HUES48 (cell line): ENCODE measurements around the gene PON2.
A peak's percentile ranks its signal among the peaks of the same experiment; 100 is the strongest.

Experiments used
- H3K27ac ChIP-seq: one replicate; pipeline ENCODE4 v1.7.0; 2013; ENCODE audit warnings: low read depth, low read length, inconsistent platforms
- H3K27me3 ChIP-seq: 2 replicates; pipeline ENCODE4 v1.6.1; 2013; ENCODE audit warnings: mild to moderate bottlenecking, low read length; ENCODE audit not compliant: control insufficient read depth, insufficient read depth
- H3K36me3 ChIP-seq: 2 replicates; pipeline ENCODE4 v1.6.1; 2013; ENCODE audit warnings: low read length; ENCODE audit not compliant: control insufficient read depth, insufficient read depth
- H3K4me1 ChIP-seq: 2 replicates; pipeline ENCODE4 v1.6.1; 2013; ENCODE audit warnings: mild to moderate bottlenecking, low read length; ENCODE audit not compliant: control insufficient read depth, insufficient read depth
- H3K4me3 ChIP-seq: 2 replicates; pipeline ENCODE4 v1.5.1; 2013; ENCODE audit warnings: mild to moderate bottlenecking, low read depth, low read length
- H3K9ac ChIP-seq: 2 replicates; pipeline ENCODE4 v1.6.1; 2013; ENCODE audit warnings: mild to moderate bottlenecking, low read depth, low read length, moderate library complexity
- H3K9me3 ChIP-seq: 2 replicates; pipeline ENCODE4 v1.6.1; 2013; ENCODE audit warnings: low read length; ENCODE audit not compliant: control insufficient read depth, insufficient read depth

PON2 gene

DNA sequence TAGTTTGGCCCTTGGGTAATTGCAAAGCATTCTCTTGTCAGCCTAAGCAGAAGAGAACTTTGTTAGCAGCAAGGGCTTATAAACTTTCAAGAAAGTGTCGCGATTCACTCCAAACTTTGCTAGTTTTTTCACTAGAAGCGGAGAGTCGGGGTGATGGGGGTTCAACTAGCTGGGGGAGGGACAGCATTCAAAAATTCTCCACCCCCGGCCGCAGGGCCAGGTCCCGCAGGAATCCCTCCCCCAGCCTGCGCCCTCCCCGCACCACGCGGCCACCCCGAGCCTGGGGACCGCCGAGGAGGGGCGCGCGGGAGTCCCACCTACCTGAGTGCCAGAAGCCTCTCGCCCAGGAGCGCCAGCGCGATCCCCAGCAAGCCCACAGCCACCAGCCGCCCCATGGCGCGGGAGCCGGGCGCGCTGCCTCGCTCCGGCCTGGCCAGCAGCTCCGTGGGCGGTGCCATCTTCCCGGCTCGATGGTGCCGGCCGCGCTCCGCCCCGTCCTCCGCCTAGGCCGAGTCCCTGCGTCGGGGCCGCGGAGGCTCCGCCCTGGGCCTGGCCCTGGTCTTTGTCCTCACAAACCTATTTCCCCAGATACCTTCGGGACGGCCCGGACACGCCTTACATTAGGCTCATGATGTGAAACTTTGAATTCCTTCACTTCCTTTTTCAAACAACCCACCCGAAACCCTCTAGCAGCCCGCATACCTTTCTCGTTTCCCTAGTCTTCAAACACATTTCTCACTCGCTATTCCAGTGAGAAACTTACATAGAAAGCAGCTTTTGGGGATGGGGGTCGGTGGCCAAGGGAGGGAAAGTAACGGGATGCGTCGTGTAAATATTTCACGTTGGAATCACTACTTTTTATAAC is at the start of gene PON2:
Gene PON2 (minus strand): TSS at position 472 of the 865 bp plus-strand sequence. CDS start 77 bp downstream, at position 395.
- H3K36me3 ChIP-seq = no peaks in the 10 kb centered on the region; the same call in 1 of the 2 replicates
- no peaks in the 10 kb centered on the region for H3K9me3 ChIP-seq
- H3K27ac ChIP-seq = peak within 1 kb of the TSS; percentile 89
- H3K4me3 ChIP-seq = peak within 1 kb of the TSS; percentile 76
- H3K27me3 ChIP-seq = no peaks in the 10 kb centered on the region
- peak within 1 kb of the TSS; percentile 89 for H3K9ac ChIP-seq
- no peaks in the 10 kb centered on the region for H3K4me1 ChIP-seq

DNA sequence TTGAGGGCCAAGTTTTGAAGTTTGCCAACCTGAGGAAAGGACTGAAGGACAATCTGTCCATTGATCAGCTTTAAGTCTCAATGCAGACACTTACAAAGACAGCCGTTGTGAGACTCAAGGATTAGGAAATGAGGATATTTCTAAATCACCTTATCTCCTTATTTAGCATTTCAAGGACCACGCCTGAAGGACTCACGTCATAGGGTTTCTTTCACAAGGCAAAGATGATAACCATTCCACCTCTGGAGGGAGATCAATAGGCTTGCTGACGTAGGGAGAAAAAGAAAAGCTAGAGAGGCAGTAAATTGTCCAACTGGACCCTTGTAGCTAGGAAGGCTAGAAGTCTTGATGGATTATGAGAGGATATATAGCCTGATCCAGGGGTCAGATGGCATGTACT is 47.6 kb upstream of the PON2 start:
- no peak overlapping the region for H3K4me3 ChIP-seq
- no peak overlapping the region for H3K9ac ChIP-seq
- no peak overlapping the region for H3K27ac ChIP-seq
- H3K9me3 ChIP-seq = no peaks in the 10 kb centered on the region
- no peaks in the 10 kb centered on the region; the same call in 1 of the 2 replicates for H3K27me3 ChIP-seq
- no peaks in the 10 kb centered on the region for H3K36me3 ChIP-seq
- peaks cover 11% of the 10 kb centered on the region for H3K4me1 ChIP-seq

DNA sequence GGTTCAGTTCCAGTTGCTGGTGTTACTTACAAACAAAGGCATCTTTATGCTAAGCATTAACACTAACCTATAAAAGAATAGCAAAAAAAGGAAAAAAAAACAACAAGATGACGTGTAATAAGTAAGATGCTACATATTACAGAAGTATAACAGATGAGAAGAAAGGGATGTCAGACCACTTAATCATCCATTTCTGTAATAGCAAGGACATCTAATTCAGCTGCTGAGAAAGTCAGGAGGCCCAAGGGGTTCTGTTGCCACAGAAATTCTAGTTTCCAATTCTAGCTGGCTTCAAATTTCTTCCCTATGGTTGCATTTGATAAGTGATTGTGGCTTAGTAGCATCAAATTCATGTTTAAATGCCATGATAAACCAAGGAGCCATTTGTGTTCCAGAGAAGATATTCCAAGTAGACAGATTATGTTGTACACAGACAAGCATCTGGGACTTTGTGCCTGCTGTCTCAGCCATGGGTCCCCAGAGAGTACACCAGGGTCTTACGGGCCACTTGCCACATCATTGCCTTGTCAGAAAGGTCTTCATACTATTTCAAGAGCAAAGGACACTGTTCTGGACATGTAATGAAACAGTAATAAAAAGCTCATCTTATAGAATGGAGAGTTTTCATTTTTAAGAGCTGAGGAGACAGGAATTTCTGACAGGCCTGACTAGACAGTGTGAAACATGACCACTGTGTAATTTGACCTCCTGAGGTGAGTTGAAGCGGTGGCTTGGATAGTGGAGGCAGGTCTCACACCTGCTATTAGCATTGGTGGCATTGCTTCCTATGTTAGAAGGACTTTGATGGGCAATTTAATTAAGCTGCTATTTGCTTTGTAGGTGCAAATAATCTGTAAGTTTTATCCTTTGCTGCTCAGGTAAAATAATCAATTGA is 46.7 kb upstream of the PON2 start:
- no peaks in the 10 kb centered on the region for H3K27me3 ChIP-seq
- H3K36me3 ChIP-seq = no peaks in the 10 kb centered on the region
- no peaks in the 10 kb centered on the region for H3K9me3 ChIP-seq
- peaks cover 15% of the 10 kb centered on the region for H3K4me1 ChIP-seq
- H3K27ac ChIP-seq = no peak overlapping the region
- no peak overlapping the region for H3K9ac ChIP-seq
- H3K4me3 ChIP-seq = no peak overlapping the region

- no peaks in the 10 kb centered on the region for H3K27me3 ChIP-seq
- no peak overlapping the region for H3K9ac ChIP-seq
- peaks cover 12% of the 10 kb centered on the region; the same call in 1 of the 2 replicates for H3K4me1 ChIP-seq
- no peaks in the 10 kb centered on the region for H3K36me3 ChIP-seq
- H3K9me3 ChIP-seq = no peaks in the 10 kb centered on the region
- no peak overlapping the region for H3K27ac ChIP-seq
- H3K4me3 ChIP-seq = no peak overlapping the region
These were observed 45.3 kb upstream of the PON2 start for GRCh38 chr7:95479992-95480624.

DNA sequence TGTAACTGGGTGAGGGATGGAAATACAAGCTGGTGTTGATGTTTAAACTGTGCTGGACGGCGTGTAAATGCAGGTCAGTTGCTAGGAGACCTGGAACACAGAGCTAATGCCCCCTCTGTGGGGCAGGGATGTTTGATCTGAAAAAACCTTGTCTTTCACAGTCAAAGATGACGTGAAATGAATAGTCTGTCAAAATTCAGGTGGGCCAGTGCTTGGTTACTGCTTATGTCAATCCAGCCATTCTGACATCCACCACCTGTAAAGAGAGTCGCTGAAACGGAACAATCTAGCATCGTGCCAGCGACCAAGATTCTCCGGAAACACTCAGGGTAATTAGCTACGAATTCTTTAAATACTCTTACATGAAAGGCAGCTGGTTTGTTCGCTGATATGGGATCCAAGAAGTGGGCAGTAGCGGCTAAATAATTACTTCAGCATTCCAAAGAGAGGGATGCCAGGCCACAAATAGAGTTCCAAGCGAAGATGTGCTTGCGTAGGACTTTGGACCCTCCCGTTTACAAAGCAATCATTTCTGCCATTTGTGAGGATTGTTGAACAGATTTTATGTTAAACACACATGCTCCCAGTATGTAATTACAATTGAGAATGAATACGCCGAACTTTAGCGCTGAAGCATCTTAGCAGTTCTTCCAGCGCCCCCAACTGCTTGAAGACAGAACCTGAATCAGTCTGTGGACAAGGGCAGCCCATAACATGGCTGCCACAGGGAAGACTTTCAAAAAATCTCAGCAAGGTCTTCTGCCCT is 43.6 kb upstream of the PON2 start:
- no peaks in the 10 kb centered on the region for H3K36me3 ChIP-seq
- no peaks in the 10 kb centered on the region for H3K27me3 ChIP-seq
- peaks cover 7% of the 10 kb centered on the region; the same call in 1 of the 2 replicates for H3K4me1 ChIP-seq
- no peaks in the 10 kb centered on the region for H3K9me3 ChIP-seq
- H3K27ac ChIP-seq = no peak overlapping the region
- no peak overlapping the region for H3K9ac ChIP-seq
- H3K4me3 ChIP-seq = no peak overlapping the region

DNA sequence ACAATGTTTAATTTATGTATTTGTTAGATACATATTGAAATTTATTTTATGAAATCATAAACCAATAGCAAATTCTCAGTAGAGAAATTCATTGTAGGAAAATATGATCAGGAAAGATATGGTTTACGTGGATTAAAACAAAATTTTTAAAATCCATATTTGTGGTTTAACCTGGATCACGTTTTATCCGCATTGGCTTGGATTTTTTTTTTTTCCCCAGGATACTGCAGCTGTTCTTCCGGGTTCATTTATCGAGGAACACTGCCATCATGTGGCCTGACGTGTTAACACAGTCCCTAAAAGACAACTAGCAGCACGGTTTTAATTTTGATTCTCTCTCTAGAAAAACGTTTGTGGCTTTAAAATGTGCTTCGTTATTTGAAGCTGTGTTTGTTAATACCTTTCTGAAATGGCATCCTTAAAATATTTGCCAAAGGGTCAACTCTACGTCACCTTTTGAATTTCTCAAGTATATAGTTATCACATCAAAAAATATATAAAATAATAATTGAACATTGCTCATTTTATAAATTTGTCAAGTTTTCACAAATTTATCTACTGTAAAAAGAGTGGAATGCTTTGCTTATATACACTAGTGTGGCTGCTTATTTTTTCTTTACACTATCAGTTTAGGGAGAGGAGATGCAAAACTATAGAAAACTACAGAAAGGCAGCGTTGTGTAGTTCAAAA is 42.2 kb upstream of the PON2 start:
- Histone ChIP-seq H3K9me3 (no peaks in the 10 kb centered on the region), H3K4me1 (peaks cover 20% of the 10 kb centered on the region), H3K27me3 (no peaks in the 10 kb centered on the region), H3K9ac (no peak overlapping the region), H3K36me3 (no peaks in the 10 kb centered on the region), H3K27ac (no peak overlapping the region), H3K4me3 (no peak overlapping the region)

DNA sequence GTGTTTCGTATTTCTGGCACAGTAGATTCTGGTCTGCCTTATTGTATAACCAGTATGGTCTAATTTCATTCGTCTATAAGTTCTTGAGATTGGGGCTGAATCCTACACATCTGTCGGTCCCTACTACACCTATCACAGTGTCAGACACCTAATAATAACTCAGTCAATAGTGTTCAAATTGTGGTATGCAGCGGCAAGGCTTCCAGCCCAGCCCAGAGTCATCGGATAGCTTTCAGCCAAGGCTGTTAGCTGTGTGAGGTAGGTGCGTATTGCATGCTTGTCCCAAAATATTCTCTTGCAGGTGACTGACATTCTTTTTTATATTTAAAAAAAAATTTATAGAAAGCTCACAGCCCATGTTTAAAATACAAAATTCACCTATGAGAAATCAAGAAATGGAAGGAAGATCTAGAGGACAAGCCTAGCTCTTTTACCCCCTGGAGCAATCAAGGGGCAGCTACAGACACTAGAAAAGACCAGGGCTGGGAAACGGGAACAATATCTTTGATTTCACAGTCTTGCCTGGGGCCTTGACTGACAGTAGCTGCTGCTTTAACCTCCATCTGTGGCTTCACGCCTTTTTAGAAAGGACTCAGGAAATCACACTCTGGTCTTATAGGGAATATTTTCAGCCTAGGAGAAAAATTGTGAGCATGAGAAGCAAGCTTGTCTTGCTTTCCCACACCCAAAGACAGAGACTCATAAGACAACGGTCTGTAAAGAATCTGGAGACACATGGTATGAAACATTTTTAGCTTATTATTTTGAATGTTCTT is 41.4 kb upstream of the PON2 start:
- no peaks in the 10 kb centered on the region for H3K36me3 ChIP-seq
- H3K4me1 ChIP-seq = peaks cover 20% of the 10 kb centered on the region
- no peaks in the 10 kb centered on the region for H3K27me3 ChIP-seq
- no peak overlapping the region for H3K9ac ChIP-seq
- no peaks in the 10 kb centered on the region for H3K9me3 ChIP-seq
- H3K27ac ChIP-seq = no peak overlapping the region
- no peak overlapping the region for H3K4me3 ChIP-seq

GRCh38 chr7:95473276-95473985 is 38.6 kb upstream of the PON2 start:
- peaks cover 31% of the 10 kb centered on the region for H3K4me1 ChIP-seq

GRCh38 chr7:95472581-95473161 is 37.8 kb upstream of the PON2 start:
- H3K36me3 ChIP-seq = no peaks in the 10 kb centered on the region
- H3K9ac ChIP-seq = no peak overlapping the region
- peak overlapping the region; percentile 21 for H3K27ac ChIP-seq
- no peaks in the 10 kb centered on the region for H3K27me3 ChIP-seq
- no peaks in the 10 kb centered on the region for H3K9me3 ChIP-seq
- H3K4me3 ChIP-seq = no peak overlapping the region
- H3K4me1 ChIP-seq = peaks cover 34% of the 10 kb centered on the region

More at GRCh38 chr7:95473276-95473985, 38.6 kb upstream of the PON2 start:
- no peaks in the 10 kb centered on the region for H3K9me3 ChIP-seq
- H3K9ac ChIP-seq = no peak overlapping the region
- H3K27me3 ChIP-seq = no peaks in the 10 kb centered on the region
- peak overlapping the region; percentile 25 for H3K27ac ChIP-seq
- no peak overlapping the region for H3K4me3 ChIP-seq
- no peaks in the 10 kb centered on the region for H3K36me3 ChIP-seq
